Endothelial cell (in vitro differentiated cells): Measurements from ENCODE around the gene CCDC85C. TPM values are rescaled to one million over a fixed set of nuclear protein-coding genes. Genes with fewer than 3 reads are reported as not detected.

Source experiments
- DNase-seq: peaks from one replicate; pipeline ENCODE4 v3.0.0; 2021; ENCODE audit warnings: low spot score
- H3K27ac Mint-ChIP-seq: one replicate; pipeline ENCODE4 v1.8.0; 2021; ENCODE audit warnings: mixed read lengths, inconsistent platforms; ENCODE audit not compliant: unreplicated experiment
- H3K27me3 Mint-ChIP-seq: one replicate; pipeline ENCODE4 v1.8.0; 2021; ENCODE audit warnings: mild to moderate bottlenecking, moderate library complexity, mixed read lengths, inconsistent platforms; ENCODE audit not compliant: unreplicated experiment
- H3K36me3 Mint-ChIP-seq: one replicate; pipeline ENCODE4 v1.8.0; 2021; ENCODE audit warnings: mild to moderate bottlenecking, low read depth, mixed read lengths, inconsistent platforms; ENCODE audit not compliant: unreplicated experiment
- H3K4me1 Mint-ChIP-seq: one replicate; pipeline ENCODE4 v1.8.0; 2021; ENCODE audit warnings: mild to moderate bottlenecking, mixed read lengths, inconsistent platforms; ENCODE audit not compliant: unreplicated experiment
- H3K4me3 Mint-ChIP-seq: one replicate; pipeline ENCODE4 v1.8.0; 2021; ENCODE audit warnings: mild to moderate bottlenecking, mixed read lengths, inconsistent platforms; ENCODE audit not compliant: unreplicated experiment
- H3K9me3 Mint-ChIP-seq: one replicate; pipeline ENCODE4 v1.8.0; 2021; ENCODE audit warnings: mixed read lengths, inconsistent platforms; ENCODE audit not compliant: unreplicated experiment
- CTCF ChIP-seq: fragments of 200-600 bp; sonication (generic); IDR thresholded peaks from one replicate; pipeline ENCODE4 v1.5.0; 2021; ENCODE audit warnings: antibody characterized with exemption; ENCODE audit not compliant: unreplicated experiment
- total RNA-seq: library from RNA; stranded (reverse); fragmentation: NEBNext Ultra II Directional; extraction: Animal tissue kit (Norgen Biotek cat#: 25700); gene quantifications from one replicate; pipeline ENCODE4 v1.2.1, GENCODE V29; 2021; ENCODE audit not compliant: unreplicated experiment

The CCDC85C gene
- total RNA-seq, 1 donor from 2014 or later: 42.1 TPM

- TF ChIP-seq CTCF: no peak
- no peak for DNase-seq
- H3K27ac Mint-ChIP-seq: no peak overlapping the region
- peaks cover 8% of the 10 kb centered on the region for H3K27me3 Mint-ChIP-seq
- H3K4me3 Mint-ChIP-seq: no peak overlapping the region
- no peaks in the 10 kb centered on the region for H3K9me3 Mint-ChIP-seq
- peaks cover 11% of the 10 kb centered on the region for H3K36me3 Mint-ChIP-seq
- peaks cover under 1% of the 10 kb centered on the region for H3K4me1 Mint-ChIP-seq
Measured at GRCh38 chr14:99649219-99649618, 45.2 kb upstream of the CCDC85C start.

GRCh38 chr14:99648027-99648784 is 44.2 kb upstream of the CCDC85C start:
- Mint-ChIP-seq H3K9me3 (no peaks in the 10 kb centered on the region), H3K36me3 (peaks cover 9% of the 10 kb centered on the region), H3K4me1 (peaks cover 5% of the 10 kb centered on the region), H3K4me3 (no peak overlapping the region), H3K27ac (no peak overlapping the region), H3K27me3 (peaks cover 11% of the 10 kb centered on the region)
- no peak for DNase-seq
- no peak for TF ChIP-seq CTCF

GRCh38 chr14:99647411-99647810 is 43.4 kb upstream of the CCDC85C start:
- peaks cover 11% of the 10 kb centered on the region for H3K27me3 Mint-ChIP-seq
- no peak for DNase-seq
- H3K4me3 Mint-ChIP-seq: no peak overlapping the region
- H3K4me1 Mint-ChIP-seq: peaks cover 5% of the 10 kb centered on the region
- H3K36me3 Mint-ChIP-seq: peaks cover 9% of the 10 kb centered on the region
- H3K9me3 Mint-ChIP-seq: no peaks in the 10 kb centered on the region
- TF ChIP-seq CTCF: no peak
- no peak overlapping the region for H3K27ac Mint-ChIP-seq

- H3K27ac Mint-ChIP-seq: no peak overlapping the region
- peaks cover under 1% of the 10 kb centered on the region for H3K36me3 Mint-ChIP-seq
- no peak for TF ChIP-seq CTCF
- H3K9me3 Mint-ChIP-seq: no peaks in the 10 kb centered on the region
- H3K4me3 Mint-ChIP-seq: peak overlapping the region; percentile 77
- peaks cover 5% of the 10 kb centered on the region for H3K4me1 Mint-ChIP-seq
- DNase-seq: no peak
- peaks cover 6% of the 10 kb centered on the region for H3K27me3 Mint-ChIP-seq
Measured at GRCh38 chr14:99645545-99646505, 41.8 kb upstream of the CCDC85C start.
